Ovary (tissue), 3 donors: ENCODE results near the gene TPK1.

Experiments
- POLR2A ChIP-seq: fragments of 450-650 bp; IDR thresholded peaks from one replicate; pipeline ENCODE4 v1.6.1; 2017; ENCODE audit warnings: antibody characterized with exemption, mild to moderate bottlenecking, moderate library complexity
- TF ChIP-seq, protein P1 (sequence below), 3 donors: fragments of 450-650 bp in 2 of 3; fragments of 200-600 bp in 1 of 3; IDR thresholded peaks; one replicate each; pipeline versions ENCODE4 v1.5.1 to v1.8.0; 2016 to 2022; ENCODE audit warnings: antibody characterized with exemption in 3 of 3, mild to moderate bottlenecking in 1 of 3
- donor health status: DM: no; HTN: no; CAD: no.

DNA sequence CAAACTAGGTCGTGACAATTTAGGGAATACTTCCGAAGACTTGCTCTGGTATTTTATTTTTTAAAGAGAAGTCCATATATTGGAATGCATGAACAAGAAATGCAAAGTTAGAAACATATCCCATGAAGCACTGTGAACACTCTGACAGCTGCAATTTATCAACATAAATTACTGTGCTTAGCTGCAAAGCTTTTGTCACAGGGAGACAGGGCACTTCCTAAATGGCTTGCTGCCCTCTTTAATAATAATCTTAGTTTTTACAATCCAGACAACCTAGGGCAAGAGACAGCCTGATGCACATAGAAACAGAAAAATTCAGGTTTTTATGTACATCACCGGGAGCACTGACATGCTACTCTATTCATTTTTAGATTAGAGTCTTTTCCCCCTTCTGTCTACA is 354.0 kb downstream of the TPK1 start:
- TF ChIP-seq, protein P1, sequence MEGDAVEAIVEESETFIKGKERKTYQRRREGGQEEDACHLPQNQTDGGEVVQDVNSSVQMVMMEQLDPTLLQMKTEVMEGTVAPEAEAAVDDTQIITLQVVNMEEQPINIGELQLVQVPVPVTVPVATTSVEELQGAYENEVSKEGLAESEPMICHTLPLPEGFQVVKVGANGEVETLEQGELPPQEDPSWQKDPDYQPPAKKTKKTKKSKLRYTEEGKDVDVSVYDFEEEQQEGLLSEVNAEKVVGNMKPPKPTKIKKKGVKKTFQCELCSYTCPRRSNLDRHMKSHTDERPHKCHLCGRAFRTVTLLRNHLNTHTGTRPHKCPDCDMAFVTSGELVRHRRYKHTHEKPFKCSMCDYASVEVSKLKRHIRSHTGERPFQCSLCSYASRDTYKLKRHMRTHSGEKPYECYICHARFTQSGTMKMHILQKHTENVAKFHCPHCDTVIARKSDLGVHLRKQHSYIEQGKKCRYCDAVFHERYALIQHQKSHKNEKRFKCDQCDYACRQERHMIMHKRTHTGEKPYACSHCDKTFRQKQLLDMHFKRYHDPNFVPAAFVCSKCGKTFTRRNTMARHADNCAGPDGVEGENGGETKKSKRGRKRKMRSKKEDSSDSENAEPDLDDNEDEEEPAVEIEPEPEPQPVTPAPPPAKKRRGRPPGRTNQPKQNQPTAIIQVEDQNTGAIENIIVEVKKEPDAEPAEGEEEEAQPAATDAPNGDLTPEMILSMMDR (IDR thresholded peaks at IDR 0.05): no peak
- TF ChIP-seq POLR2A: no peak
